NCI-H510A treated with DMSO at 0.1 percent for 48 hours (cell line): ENCODE results near the gene PDE4DIP.
"Not testable (repeated sequence)": the region's sequence is repeated elsewhere in the genome, so short reads cannot be mapped to it uniquely, and the experiment has no call there.

ENCODE experiments used
- DNase-seq: peaks from one replicate; lab custom pipeline; 2025; lab: John Stamatoyannopoulos, UW

Gene PDE4DIP

DNA sequence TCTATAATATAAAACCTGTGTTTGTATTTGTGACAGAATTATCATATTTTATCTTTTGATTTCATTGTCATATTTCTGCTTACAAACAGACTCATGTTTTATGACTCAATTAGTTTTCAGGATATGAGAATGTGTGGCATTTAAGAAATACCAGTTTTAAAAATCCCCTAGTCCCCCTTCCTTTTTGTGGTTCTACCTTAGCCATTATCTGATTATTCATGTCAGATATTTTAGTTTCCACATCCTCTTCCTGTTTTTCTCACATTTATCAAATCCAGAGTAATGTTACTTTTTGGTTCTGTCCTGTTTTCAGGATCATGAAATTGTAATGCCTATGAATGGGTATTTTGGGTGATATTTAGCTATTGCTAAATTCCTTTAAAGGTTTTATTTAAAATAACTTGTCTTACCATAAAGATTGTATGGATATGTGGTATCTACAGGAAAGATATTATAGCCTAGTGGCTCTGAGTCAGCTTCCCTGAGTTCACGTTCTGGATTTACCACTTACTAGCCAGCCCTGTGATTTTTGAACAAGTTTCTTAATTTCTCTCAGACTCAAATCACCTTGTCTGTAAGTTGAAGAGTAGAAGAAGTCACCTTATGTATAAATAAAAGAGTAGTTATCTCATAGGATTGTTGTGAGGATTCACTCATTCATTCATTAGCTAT lies 131.8 kb downstream of the PDE4DIP start:
- DNase-seq, result not testable (repeated sequence)

DNA sequence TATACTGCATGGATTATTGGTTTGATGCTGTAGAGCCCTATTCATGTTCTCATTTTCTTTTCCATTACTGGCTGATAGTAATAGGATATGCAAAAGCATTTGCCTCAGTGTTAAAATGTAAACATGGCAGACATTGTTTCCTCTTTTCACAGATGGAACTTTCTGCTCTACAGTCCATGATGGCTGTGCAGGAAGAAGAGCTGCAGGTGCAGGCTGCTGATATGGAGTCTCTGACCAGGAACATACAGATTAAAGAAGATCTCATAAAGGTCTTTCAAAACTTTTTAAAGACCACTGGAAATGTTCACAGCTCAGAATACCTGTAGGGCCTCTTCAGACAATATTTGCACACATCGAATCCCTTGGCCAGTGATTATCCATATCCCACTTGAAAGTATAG lies 133.6 kb downstream of the PDE4DIP start:
- not testable (repeated sequence) for DNase-seq

DNA sequence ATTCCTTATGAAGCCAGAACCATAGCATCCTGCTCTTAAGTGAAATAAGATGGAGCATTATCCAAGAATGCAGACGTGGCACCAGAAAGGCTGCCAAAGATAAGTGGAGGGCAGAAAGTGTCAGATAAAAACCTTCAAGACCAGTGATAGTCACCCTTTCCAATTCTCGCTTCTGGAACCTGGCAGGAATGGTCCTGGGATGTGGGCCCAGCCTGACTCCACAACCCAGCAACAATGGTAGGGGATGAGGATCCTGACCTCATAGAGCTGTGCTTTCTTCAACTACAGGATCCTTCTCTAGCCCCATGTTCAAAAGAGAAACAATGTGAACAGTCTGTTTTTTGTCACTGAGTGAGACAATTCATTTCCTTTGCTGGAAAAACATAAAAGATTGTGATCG lies 145.2 kb downstream of the PDE4DIP start:
- not testable (repeated sequence) for DNase-seq

DNA sequence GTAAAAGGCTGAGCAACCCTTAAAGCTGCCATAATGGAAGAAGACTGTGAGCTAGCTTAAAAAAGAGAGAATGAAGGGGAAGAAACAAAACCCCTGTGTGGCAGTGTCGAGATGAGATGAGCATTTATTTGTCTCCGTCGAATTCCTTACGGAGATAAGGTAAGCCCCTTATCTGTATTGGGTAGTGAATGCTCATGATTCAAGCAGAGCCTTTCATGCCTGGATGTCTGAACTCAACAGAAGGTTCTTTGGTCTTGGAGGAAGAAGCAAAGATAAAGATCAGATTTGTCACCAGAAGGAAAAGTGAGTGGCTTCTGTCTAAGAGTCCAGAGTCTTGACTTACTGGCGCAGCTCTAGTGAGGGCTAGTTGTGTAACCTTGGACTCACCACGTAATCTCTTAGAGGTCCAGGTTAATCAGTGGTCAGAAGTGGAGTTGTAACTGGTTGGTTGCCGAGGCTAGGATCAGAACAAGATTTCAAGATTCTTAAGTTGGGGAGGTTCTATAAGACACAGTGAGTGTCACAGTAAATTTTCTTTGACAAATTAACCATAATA lies 146.1 kb downstream of the PDE4DIP start:
- not testable (repeated sequence) for DNase-seq

DNA sequence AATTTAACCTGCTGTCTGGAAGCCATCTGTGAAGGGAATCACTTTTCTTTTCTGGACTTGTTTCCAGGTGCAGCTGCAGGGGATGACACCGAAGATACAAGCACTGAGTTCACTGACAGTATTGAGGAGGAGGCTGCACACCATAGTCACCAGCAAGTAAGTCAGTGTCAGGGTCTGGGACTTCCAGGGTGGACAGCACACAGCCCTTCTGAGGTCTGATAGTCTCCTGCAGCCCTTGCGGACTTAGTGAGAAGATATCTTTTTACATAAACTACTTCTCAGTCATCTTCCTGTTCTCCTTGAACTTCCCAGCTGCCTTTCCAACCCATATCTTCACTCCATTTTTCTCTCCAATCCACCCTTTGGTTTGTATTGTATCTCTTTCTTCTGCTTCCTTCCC lies 147.6 kb downstream of the PDE4DIP start:
- DNase-seq, result not testable (repeated sequence)

DNA sequence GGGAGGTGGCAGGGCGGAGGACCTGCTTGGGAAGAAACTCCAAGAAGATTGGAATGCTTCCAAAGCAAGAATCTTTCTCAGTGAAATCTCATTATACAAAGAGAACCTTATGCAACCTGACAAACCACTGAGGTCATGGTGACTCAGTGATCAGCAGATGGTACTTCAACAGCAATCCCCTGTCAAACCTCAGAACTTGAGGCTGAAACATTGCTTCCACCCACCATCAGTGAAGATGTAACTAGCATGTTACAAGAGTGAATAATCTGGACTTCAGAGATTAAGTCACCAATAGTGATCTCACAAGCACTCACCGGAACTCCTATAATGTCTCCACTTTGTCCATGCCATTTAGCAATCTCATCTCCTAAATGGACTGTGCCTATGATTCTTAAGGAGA lies 148.1 kb downstream of the PDE4DIP start:
- not testable (repeated sequence) for DNase-seq

DNA sequence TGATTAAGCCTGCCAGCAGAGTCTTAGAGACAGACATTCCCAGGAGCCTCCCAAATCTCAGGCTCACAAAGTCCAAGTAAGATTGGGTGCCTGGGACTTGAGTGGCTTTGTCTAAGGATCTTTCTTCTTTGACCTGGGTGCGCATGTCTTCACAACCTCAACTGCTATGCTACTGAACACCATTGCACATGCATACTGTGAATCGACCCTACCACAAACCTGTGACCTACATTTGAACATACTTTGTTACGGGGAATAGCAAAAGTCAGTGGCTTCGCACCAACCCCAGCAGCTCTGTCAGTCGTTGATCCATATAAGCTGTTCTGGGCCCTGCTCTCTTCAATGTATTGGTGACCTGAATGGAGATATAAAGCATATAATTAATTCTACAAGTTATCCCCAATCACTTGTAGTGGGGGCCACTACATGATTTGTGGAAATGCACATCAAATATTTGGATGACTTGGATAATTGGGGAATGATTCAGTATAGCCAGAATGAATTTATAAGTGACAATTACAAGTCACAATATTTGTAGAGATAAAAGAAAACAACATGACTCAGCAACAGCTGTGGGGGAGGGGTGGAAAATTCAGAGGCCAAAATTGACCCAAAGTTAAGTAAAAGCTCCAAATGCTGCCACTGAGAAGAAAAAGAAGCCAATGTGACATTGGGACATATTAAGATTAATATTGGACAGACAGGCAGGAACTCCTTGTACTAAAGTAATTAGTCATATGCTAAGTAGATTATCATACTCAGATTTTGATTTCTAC lies 152.4 kb downstream of the PDE4DIP start:
- DNase-seq, result not testable (repeated sequence)

DNA sequence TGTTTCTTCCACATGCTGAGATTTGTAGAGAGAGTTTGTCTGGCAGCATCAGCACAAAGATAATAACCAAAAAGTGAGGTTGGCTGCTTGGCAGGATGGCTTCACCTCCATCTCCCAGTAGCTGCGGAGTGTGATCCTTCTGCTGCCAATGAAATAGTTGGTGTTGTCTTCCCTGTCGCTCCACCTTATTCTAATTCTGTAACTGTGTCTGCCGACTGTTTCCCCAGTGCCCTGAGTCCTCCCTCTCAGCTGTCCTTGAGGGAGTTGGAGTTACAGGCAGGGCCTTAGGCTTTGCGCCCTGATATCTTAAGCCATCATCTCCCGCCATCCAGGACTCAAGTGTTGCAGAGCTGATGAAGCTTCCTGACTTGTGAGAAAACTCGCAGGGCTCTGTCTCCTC lies 153.2 kb downstream of the PDE4DIP start:
- DNase-seq, result not testable (repeated sequence)

DNA sequence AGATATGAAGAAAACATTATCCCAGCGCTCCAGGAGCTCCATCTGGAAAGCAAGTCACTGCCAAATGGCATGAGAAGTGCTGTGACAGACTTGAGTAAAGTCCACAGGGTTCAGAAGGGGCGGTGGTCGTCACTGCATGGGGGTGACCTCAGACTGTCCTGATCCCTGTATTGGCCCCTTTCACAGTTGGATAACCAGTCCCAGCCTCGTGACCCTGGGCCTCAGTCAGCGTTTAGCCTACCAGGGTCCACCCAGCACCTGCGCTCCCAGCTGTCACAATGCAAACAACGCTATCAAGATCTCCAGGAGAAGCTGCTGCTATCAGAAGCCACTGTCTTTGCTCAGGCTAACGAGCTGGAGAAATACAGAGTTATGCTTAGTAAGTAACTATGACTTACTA lies 158.4 kb downstream of the PDE4DIP start:
- not testable (repeated sequence) for DNase-seq

DNA sequence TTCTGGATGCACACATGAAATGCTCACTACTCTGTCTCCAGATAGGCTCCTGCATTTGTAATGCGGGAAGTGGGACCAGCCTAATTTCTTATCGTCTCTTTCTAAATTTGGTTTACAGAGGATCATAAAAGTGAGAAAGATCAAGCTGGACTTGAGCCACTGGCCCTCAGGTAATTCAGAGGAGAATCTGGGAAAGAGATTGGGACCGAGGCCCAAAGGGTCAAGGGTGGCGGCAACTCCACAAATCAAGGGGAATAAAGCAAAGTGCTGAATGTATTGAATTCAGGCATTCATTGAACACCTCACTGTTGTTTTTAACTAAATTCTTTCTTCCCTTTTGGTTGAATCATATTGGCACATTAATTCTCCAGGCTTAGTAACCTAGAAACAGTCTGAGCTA lies 164.1 kb downstream of the PDE4DIP start:
- not testable (repeated sequence) for DNase-seq

DNA sequence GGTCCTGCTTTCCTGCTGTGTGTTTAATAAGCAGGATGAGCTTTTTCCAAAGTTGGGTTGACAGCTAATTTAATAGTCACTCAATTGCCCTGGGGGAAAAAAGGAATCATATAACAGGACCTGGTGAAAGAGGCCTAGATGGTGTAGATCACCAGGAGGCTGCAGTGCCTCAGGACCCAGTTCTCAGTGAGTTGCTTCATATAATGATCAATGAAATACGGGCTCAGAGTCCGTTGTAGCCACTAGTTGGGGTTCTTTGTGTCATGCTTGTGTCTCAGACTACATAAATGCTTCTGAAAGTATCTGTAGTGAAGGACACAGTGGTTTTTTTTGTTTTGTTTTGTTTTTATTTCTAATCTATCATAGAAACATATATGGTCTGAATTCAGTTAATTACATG lies 164.5 kb downstream of the PDE4DIP start:
- not testable (repeated sequence) for DNase-seq

DNA sequence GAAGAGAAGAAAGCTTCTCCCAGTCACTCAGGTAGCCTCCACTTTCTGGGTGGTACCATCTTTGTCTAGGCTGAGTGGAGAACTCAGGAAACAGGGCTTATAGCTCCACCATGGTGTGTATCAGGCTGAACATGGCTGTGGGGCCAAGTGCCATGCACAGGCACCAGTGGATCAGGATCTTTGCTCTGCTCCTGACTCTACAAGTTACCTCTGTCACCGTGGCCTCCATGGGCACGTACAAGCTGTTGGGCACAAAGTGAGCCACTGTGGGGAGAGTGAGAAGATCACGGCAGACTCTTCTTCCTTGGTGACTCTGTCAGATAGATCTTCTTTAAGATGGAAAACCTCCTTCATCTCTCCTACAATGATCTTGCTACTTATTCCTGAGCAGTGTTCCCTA lies 165.5 kb downstream of the PDE4DIP start:
- not testable (repeated sequence) for DNase-seq

DNA sequence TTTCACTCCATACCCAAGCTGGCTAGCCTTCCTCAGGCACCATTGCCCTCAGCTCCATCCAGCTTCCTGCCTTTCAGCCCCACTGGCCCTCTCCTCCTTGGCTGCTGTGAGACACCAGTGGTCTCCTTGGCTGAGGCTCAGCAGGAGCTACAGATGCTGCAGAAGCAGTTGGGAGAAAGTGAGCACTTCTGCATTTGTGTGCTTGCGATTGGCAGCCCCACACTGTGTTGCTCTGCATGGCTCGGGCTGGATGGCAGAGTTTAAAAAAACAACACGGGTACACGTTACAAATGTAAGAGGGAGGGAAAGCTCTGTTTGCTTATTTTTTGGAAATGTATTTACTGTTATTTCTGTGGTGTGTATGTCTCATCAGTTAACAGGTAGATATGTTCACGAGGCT lies 168.4 kb downstream of the PDE4DIP start:
- DNase-seq, result not testable (repeated sequence)

DNA sequence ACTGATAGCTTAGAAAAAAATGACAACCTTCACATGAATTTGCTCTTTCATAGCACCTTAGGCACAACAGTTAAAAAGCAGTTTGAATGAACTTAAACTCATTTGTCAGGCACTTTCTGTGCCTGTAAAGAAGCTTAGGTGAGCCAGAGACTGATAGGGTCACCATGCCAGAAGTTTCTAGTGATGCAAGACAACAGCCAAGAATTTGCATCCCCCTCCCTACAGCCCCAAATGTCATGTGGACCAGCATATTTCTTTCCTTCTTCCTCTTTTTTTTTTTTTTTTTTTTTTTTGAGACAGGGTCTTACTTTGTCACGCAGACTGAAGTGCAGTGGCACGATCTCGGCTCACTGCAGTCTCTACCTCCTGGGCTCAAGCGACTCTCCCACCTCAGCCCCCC lies 169.3 kb downstream of the PDE4DIP start:
- DNase-seq, result not testable (repeated sequence)

DNA sequence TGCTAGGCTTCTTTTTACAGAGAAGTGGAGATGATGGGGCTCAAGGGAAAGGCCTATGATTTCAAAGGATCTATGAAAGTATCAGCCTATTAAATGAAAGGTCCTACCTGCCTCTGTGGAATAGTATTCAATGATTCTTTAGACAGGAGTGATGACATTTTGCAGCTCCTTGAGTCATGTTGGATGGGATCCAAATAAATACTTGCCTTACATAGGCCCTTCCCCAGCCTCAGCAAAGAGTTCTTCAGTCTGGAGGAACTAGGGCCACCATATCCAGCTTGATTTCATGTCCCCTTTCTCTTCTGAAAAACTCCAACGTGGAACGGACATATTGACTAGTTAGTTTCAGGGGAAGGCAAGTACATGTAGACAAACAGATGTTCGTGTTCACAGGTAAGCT lies 171.3 kb downstream of the PDE4DIP start:
- not testable (repeated sequence) for DNase-seq

DNA sequence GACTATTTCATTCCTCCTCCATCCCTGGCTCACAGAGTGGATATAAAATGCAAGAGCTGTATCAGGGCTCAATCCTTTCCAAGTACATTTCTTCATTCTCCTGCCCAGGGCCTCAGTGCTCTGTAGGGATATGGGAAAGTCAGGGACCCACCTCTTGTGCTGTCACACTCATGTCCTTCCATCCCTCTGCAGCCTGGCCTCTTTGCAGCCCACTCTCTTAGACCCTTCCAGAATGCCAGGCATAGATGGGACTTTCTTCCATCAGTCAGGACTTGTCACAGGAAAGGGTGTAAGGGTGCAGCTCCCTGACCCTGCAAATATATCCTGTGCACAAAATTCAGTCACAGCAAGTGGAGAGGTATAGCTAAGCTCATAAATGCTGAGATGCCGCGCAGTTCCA lies 172.4 kb downstream of the PDE4DIP start:
- DNase-seq, result not testable (repeated sequence)

DNA sequence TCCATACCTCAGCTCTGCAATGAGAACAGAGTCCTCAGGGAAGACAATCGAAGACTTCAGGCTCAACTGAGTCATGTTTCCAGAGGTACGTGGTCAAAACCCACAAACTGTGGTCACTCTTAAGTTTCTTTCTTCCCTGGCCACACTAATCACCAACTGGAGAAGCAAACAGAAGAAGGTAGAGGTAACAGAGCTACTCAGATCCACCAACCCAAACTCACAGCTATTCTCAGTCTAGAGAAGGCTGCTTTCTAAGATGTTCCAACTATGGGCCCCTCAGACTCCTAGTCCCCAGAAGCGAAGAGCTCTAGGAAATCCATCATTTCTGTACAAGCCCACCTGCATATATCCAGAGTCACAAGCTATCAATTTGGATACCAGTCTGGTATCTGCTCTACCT lies 174.3 kb downstream of the PDE4DIP start:
- not testable (repeated sequence) for DNase-seq

DNA sequence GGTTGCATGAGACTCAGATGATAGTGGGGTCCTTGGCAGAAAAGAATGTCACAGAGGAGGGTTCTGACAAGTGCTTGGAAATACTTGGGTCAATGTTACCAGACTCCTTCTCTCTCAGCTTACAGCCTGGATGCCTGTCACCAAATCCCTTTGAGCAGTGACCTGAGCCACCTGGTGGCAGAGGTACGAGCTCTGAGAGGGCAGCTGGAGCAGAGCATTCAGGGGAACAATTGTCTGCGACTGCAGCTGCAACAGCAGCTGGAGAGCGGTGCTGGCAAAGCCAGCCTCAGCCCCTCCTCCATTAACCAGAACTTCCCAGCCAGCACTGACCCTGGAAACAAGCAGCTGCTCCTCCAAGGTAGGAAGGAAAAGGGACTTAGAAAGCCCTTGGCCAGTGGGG lies 180.1 kb downstream of the PDE4DIP start:
- not testable (repeated sequence) for DNase-seq

DNA sequence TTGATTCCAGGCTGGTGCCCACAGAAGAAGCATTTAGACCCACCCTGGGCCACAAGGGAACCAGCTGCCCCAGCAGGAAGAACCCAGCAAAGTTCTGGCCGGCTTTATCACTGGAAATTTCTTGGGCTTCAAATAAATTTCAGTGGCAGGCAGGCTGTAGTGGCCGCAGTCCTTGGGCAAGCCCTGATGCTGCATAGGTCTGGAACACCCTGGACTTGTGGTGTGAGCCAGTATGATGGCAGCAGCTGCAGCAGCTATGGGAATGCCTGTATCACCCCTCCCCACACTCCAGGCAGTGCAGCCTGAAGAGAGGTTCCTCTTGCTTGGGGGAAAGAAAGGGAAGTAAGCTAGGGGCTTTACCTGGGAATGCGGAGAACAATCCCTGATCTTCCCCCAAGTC lies 189.7 kb downstream of the PDE4DIP start:
- not testable (repeated sequence) for DNase-seq

DNA sequence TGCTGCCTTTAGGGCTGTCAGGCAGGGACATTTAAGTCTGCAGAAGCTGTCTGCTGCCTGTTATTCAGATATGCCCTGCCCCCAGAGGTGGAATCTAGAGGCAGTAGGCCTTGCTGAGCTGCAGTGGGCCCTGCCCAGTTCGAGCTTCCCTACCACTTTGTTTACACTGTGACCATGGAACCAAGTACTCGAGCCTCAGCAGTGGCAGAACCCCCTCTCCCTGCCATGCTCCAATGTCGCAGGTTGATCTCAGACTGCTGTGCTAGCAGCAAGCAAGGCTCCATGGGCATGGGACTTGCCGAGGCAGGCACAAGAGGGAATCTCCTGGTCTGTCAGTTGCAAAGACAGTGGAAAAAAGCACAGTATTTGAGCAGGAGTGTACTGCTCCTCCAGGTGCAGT lies 198.8 kb downstream of the PDE4DIP start:
- DNase-seq, result not testable (repeated sequence)

DNA sequence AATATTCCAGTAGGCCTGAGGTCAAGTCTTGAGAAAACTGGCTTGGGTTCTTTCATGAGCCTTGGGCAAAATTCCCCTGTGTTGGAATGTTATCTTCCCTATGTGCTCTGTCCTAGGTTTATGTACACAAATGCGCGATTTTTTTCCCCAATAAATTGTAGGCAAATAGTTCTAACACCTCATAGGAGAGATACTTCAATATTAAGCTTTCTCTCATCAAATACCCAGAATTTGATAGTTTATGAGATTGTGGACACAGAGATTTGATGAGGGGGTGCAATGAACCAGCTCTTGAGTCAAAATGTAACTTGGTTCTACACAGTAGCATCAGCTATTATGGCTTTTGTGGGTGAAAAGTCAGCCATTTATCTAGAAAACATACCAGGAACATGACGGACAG lies 220.4 kb downstream of the PDE4DIP start:
- not testable (repeated sequence) for DNase-seq

DNA sequence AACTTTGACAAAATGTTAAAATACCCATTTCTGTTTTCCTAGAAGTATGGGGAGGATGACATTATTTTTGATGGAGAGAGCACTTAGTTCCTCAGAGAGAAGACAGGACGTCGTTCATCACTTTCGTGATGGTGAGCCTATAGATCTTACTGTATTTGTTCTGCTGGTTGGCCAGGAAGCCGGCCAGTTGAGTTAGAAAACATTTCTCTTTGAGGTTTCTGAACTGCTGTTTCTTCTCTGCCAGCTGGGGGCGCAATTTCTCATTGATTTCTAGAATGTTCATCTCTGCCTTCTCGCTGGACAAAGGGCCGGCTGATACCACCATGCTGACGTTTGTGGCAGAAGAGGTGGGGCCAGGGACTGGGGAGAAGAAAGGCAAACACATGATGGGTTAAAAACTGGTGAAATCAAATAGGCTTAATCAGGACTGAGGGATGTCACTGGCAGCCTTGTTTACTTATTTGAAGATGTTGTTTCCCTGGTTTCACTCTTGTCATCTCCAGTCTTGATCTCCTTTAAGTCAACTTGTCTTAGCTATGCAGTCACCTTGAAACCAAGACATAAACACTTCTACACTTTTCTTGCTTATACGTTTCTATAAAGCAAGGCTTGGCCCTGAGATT lies 231.4 kb downstream of the PDE4DIP start:
- not testable (repeated sequence) for DNase-seq
